Activated gamma-delta T cell treated with anti-CD3 and anti-CD28 coated beads, Interleukin-2, amount 50 U/mL, for 16 hours (primary cell): ENCODE results near the gene NIBAN1.
"Not testable (repeated sequence)": the region's sequence is repeated elsewhere in the genome, so short reads cannot be mapped to it uniquely, and the experiment has no call there.

ENCODE experiments used
- DNase-seq: peaks from one replicate; pipeline ENCODE4 v3.0.0-alpha.2; 2020; ENCODE audit warnings: low read depth

The NIBAN1 gene

GRCh38 chr1:184974056-184974836 is at the start of gene NIBAN1:
TSS of gene NIBAN1 (minus strand) at chr1:184974508. CDS start at chr1:184974356, 152 bp downstream.
- peak; percentile 51 for DNase-seq

- no peak for DNase-seq
Observed at GRCh38 chr1:185017966-185018365, 43.7 kb upstream of the NIBAN1 start.

- no peak for DNase-seq
Observed at GRCh38 chr1:185017338-185017737, 43.0 kb upstream of the NIBAN1 start.

- DNase-seq, result no peak
Observed at GRCh38 chr1:185016880-185017279, 42.6 kb upstream of the NIBAN1 start.

- no peak for DNase-seq
Observed at GRCh38 chr1:185015631-185016030, 41.3 kb upstream of the NIBAN1 start.

GRCh38 chr1:185014941-185015340 is 40.6 kb upstream of the NIBAN1 start:
- no peak for DNase-seq

- DNase-seq, result no peak
Observed at GRCh38 chr1:185010361-185010760, 36.1 kb upstream of the NIBAN1 start.

- DNase-seq, result no peak
Observed at GRCh38 chr1:185008838-185009237, 34.5 kb upstream of the NIBAN1 start.

- DNase-seq, result not testable (repeated sequence)
Observed at GRCh38 chr1:185001312-185001880, 27.1 kb upstream of the NIBAN1 start.

- not testable (repeated sequence) for DNase-seq
Observed at GRCh38 chr1:184999974-185000373, 25.7 kb upstream of the NIBAN1 start.

- DNase-seq, result no peak
Observed at GRCh38 chr1:184994301-184994700, 20.0 kb upstream of the NIBAN1 start.

GRCh38 chr1:184992271-184992670 is 18.0 kb upstream of the NIBAN1 start:
- DNase-seq, result no peak

GRCh38 chr1:184990204-184990603 is 15.9 kb upstream of the NIBAN1 start:
- DNase-seq, result no peak

GRCh38 chr1:184988506-184988905 is 14.2 kb upstream of the NIBAN1 start:
- DNase-seq, result no peak

GRCh38 chr1:184987696-184988095 is 13.4 kb upstream of the NIBAN1 start:
- no peak for DNase-seq

GRCh38 chr1:184986250-184986649 is 11.9 kb upstream of the NIBAN1 start:
- DNase-seq, result no peak

- DNase-seq, result peak; percentile 71
Observed at GRCh38 chr1:184982002-184982954, 8.0 kb upstream of the NIBAN1 start.

- DNase-seq, result no peak
Observed at GRCh38 chr1:184980726-184981125, 6.4 kb upstream of the NIBAN1 start.

- no peak for DNase-seq
Observed at GRCh38 chr1:184975208-184975870, 1.0 kb upstream of the NIBAN1 start.

- DNase-seq, result no peak
Observed at GRCh38 chr1:184974837-184975115, 468 bp upstream of the NIBAN1 start.

GRCh38 chr1:184973272-184974055 is 844 bp downstream of the NIBAN1 start:
- peak; percentile 49 for DNase-seq
